GM19023 (cell line): Measurements from ENCODE around the gene IQCK.

Experiments used
- ATAC-seq: cut with Tn5 transposase; IDR thresholded peaks from one replicate; pipeline ENCODE4 v1.9.1; 2021; ENCODE audit warnings: mild to moderate bottlenecking, moderate library complexity; ENCODE audit not compliant: unreplicated experiment

Gene IQCK

DNA sequence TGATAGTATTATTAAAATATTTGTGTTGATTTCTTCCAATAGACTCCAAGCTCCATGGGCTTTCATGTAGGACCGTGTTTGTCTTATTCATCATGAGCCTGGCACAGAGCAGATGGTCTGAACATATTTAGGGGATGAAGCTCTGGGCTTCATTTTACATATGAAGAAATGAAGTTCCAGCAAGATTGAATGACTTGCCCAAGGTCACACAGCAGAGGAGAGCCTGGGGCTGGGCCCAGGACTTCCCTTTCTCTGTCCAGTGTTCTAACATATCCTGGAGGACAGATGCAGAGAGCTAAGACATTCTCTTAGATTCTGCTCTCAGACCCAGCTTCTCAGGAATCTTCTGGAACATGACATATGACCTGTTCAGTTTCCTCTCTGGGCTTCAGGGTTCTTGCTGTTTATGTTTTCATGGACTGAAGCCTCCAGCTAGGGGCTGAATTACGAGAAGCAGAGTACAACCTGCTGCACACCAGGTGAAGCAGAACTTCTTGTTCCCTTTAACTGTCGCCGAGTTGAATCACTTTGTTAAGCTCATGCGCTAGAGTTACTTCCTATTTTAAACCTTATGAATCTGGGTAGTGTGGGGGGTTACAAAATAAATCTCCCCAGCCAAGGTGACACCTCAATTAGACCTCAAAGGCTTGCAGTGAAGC is 113.0 kb downstream of the IQCK start:
- no peak for ATAC-seq

DNA sequence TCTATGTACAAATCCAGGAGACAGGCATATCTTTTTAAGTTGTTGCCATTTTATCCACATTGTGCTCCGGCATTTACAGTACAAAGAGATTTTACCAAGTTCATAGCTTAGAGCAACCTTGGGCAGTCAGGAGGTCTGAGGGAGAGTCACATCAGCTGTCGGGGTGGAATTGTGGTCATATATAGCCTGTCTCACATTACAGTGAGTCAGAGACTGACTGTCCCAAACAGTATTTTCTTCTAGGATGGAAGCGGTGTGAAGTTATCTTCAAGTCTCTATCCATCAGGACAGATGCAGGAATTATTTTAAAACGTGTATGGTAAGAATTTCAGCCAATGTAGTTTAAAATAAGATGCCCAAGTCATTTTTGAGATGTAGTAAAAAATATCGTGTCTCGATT is 113.6 kb downstream of the IQCK start:
- ATAC-seq: no peak

DNA sequence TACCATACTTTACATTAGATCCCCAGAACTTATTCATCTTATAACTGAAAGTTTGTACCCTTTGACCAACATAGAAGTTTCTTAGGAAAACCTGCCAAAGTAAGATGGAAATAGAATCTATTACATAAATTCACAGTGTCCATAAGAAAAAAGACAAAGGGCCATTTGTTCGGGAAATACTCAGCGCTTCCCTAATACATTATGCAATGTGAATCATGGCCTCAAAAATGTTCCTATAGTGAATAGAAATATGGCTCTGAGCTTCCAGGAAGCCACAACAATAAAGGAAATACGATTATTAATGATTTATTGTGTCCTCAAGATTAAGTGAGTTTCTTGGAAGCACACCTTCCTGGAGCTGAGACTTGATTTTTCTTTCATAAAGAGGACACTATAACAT is 115.1 kb downstream of the IQCK start:
- no peak for ATAC-seq

DNA sequence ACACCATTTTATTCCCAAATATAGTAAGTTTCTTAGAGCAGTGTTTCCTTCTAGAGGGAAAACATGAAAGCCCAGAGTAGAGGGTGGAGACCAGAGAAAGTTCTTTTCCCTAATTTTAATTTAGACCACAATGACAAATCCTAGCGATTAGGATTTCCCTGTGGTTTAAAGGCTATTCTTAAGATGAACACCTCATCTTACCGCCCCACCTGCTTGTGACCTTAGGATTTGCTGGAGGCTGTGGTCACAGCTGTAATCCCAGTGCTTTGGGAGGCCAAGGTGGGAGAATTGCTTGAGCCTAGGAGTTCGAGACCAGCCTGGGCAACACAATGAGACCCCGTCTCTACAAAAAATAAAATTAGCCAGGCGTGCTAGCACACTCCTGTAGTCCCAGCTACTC is 115.5 kb downstream of the IQCK start:
- no peak for ATAC-seq

DNA sequence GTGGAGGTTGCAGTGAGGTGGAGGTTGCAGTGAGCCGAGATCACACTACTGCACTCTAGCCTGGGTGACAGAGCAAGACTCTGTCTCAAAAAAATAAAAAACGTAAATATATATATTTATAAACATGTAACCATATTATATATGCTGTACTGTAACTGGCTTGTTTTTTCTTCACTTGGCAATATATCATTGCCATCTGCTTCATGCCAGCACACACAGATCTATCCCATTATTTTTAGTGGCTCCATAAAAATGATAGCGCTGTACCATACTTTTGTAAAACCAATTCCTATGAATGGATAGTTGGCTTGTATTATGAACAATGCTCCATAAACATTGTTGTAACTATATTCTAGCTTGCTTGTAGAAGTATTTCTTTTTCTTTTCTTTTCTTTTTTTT is 117.1 kb downstream of the IQCK start:
- no peak for ATAC-seq

DNA sequence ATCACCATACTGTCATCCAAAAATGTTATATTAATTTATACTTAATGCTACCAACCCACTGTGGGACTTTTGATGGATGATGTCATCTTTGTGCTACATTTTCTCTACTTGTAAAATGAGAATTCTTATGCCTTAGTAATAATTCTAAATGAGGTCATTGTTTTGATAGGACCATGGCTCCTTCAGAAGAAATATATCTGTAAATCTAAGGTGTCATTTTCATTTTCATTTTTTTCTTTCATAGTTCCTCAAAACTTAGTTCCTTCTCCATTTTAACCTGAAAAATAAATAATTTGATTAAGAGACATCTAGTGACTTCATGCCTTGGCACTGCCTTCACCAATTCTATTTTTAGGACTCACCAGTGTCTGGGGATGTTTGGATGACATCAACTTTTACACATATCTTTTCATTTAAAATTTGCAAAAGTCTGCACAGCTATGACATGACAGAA is 117.9 kb downstream of the IQCK start:
- no peak for ATAC-seq

DNA sequence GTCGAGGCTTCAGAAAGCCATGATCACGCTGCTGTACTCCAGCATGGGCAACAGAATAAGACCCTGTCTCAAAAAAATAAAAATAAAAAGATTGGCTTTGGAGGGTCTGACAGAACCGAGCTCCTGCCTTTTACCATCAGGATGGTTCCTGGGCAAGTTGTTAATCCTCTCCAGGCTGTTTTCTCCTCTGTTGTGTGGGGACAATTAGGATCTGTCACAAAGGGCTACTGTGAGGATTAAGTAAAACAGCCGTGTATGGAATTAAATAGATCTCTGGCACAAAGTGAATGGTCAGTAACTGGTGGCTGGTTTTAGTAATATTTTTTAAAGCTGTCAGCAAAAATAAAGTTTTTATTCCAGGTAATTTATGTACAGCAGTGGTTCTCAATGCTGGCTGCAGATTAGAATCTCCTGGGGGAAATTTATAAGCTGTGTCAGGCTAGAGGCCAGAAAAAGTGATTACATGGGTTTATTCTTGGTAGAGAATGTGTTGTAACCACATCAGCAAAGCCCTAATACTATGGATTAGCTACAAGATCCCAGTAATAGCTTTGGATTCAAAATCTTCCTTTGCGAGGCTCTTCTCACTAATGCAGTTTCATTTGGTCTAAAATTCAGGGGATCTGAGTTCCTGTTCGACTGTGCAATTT is 119.4 kb downstream of the IQCK start:
- no peak for ATAC-seq

DNA sequence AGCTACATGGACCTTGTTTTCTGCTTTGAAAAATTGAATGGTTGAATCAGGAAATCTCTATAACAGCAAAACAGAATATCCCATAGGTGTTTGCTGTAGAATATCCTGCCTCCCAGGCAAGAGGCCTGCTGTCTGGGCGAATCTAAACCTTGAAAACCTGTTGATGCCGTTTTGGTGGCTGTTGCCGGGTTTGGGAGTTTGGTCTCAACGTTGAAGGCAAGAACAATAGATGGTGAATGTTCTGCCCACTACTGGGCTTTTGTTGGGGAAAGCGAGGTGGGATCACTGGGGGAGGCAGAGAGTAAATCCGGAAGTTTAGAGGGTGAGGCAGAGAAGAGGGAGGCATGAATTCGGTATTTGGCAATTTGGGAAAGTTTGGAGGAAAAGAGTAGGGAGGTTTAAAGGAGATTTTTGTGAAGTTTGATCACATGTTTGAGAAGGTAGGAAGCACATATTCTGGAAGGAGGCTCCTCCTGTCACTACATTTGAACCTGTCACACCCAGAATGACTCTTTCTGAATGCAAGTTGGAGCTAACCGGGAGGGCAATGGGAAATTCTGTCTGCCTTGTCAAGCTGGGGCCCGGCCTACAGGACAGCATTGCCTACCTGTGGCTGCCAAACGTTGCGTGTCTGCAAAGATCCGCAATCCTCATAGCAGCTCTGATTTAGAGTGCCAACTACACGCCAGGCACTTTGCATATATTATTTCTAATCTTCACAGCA is 120.1 kb downstream of the IQCK start:
- no peak for ATAC-seq

DNA sequence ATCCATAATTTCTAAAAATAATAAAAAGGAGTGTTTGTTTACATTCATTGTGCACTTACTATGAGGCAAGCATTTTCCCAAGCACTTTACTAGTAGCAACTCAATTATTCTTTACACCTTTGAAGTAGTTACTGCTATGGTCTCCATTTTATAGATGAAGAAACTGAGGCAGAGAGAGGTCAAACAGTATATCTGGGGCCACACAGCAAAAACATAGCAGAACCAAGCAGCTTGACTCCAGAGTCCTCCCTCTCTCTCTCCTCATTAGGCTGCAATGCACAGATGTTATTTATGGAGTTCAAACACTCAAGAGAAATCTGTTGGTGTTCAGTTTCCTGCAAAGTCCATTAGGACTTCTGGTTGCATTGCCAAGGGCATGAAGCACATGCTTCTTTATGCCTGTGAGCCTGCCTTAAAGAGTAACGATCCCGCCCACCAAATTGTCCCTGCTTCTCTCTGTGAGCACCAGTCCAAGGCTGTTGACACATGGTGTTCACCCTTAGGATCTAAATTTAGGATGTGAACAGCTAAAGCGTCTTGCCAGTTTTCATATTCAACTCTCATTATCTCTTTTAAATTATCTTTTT is 122.5 kb downstream of the IQCK start:
- ATAC-seq: no peak

DNA sequence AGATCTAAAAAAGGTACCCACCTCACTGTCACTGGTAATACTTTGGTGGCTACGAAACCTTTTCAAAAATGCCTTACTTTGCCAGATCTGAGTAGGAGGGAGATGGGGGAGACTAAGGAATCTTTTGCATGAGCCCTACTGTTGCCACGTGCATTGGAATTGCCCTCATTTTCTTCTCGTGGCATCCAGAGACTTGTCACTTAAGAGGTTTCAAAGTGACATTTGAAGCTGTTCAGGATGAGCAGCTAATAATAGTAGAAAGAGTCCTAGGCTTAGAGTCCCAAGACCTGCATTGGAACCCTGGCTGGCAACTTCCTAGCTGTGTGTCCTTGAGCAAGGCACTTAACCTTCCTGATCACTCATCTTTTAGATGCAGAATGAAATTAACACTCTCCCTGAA is 123.1 kb downstream of the IQCK start:
- ATAC-seq: no peak

DNA sequence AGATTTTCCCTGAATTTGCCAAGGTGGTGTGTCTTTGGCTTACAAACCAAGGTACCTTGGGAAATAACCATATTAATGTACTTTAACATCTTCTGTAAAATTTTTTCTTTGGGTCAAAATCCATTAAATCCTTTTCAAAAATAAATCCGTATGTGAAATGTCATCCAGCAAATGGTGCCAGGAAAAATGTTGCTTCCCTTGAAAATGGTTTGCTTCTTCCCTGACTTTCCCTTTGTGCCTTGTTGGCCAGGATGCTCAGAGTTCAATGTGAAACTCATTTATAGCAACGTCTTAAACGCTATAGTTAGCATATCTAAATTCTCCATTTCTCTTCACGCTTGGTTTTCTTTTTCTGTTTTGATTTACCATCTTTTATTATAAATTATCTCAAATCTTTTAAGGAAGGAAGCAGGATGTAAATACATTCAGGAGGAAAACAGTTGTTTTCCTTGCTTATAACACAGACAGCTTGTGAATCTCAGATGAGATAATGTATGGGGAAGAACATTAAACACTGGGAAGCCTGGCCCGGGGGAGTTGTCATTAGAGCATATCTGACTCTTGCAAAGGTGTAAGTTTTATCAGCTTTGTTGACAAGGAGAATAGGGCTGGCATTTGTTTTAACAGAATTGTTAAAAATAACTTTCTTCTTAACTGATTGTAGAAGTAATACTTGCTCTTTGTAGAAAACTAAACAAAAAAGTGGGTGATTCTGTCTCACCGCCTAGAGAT is 124.5 kb downstream of the IQCK start:
- no peak for ATAC-seq

DNA sequence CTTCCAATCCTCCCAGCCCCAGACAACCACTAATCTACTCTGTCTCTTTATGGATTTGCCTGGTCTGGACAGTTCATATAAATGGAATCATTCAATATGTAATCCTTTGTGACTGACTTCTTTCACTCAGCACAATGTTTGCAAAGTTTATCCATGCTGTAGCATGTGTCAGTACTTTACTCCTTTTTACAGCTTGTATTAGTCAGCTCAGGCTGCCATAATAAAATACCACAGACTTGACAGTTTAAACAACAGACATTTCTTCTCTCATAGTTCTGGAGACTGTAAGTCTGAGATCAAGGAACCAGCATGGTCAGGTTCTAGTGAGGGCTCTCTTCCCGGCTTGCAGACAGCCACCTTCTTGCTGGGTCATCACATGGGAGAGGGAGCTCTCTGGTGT is 125.3 kb downstream of the IQCK start:
- no peak for ATAC-seq

DNA sequence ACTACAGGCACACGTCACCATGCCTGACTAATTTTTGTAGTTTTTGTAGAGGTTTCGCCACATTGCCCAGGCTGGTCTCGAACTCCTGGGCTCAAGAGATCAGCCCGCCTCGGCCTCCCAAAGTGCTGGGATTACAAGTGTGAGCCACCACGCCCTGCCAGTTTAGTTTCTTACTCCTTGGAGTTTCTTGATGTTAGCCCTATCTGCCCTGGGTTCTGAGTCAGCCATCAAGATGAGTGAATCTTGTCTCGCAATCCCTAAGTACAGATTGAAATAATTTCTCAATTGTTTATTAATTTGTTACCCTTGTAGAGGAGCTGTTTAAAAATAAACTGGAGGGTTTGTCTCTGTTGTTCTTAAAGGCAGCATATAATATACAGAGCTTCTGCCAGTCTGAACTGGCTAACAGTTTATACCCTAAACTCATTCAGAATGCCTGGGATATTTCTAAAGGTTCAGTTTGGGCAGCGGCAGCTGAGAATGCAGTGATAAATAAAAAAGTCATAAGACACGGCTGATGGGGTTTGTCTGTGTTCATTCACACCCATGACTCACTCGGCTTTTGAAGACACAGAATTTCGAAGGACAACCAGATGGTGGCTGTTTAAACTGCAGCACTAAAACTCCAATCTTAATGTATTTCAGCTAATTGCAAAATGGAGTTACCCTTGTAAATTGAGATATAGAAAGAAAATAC is 127.0 kb downstream of the IQCK start:
- no peak for ATAC-seq

DNA sequence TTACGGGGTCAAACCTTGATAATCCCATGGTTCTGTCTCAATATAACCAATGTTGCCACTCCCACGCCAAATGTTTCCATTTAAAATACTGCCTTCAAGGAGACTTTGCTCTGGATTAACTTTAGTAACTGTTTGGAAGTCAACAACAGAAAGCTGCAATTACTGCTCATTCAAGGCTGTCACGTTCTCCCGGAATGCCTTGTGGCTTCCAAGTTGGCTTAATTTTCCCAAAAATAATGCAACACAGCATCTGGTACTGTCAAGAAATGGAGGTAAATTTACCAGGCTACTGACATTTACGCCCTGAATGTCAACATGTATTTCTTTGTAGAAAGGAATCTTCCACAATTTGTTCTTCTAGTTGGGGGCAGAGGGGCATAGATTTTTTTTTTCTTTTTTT is 128.4 kb downstream of the IQCK start:
- no peak for ATAC-seq

DNA sequence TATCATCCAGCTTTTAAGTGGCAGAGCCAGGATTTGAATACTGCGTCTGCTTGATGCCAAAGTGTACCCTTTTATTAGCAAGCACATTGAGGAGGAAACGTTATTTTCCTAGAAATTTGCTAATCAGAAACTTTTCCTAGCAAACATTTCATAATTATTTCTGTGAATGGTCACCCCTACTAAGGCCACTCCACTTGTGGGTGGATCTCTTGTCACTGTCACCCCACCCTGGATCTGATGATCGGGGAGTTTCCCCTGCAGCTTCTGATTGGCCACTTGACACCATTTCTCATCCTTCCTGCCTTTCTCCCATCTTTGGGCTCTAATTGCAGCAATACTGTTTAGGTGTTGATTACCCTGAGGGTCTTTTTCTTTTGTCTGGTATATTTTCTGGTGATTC is 130.7 kb downstream of the IQCK start:
- ATAC-seq: no peak

DNA sequence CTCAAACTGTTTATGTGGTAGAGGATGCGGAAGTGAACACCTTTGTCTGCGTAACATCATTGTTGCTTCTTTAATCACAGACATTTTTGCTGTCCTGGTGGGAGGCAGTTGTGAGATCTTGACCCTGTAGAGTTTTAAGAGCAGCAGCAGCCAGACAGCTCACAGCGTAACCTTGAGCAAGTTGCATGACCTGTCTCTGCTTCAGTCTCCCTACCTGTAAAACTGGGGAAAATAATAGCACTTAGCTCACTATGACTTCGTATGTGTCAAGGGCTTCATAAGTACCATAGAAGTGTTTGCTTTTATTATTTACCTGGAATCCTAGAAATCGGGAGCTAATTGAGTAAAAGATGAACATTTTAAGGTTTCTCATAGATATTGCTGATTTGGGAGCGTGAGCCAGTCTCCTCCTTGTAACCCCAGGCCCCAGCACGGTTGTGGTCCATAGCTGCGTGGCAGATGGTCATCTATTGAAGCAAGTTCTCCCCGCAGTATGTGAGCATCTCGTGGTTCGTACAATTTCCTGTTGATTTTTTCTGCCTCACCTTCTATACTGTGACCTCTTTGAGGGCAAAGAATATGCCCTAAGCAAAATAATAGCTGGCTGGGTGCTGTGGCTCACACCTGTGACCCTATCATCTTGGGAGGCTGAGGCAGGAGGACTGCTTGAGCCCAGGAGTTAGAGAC is 132.2 kb downstream of the IQCK start:
- ATAC-seq: no peak

DNA sequence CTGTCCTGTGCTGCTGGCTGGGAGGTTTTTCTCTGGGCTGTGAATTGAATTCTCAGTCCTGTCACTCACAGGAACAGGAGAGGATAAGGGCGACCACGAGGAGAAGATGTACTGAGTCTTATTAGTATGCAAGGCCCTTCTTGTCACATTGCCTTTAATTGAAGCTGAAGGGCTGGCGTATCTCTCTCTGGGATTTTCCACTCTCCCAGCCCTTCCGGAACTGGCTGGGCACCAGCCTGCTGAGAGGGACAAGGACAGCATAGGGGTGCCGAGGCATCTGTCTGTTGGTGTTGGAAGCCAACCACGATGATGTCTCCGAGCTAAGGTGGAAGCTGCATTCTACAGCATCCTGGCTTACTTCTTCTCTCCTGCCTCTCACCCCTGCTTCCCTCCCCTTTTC is 133.4 kb downstream of the IQCK start:
- no peak for ATAC-seq

DNA sequence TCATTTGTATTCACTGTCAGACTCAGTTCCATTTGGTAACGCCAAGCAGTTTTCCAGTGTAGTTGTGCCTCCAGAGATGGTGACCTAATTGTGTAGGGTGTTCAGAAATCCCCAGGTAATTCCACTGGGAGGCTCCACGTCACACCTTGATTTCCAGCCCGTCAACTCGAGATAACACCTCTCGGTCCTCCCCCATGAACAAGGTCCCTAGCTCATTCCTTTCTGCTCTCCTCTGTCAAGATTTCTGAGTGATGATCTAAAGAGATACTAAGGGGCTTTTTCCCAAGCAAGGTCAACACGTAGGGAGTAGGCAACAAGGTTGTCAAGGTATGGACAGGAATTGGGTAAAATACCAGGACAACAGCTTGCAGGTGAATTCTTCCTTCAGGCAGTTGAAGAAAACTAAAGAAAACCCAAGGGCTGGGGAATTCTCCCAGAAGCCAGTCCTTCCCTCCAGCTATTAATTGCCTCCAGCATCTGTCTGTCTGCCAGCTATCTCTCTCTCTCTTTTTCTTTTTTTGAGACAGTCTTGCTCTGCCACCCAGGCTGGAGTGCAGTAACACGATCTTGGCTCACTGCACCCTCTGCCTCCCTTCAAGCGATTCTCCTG is 135.2 kb downstream of the IQCK start:
- ATAC-seq: no peak

DNA sequence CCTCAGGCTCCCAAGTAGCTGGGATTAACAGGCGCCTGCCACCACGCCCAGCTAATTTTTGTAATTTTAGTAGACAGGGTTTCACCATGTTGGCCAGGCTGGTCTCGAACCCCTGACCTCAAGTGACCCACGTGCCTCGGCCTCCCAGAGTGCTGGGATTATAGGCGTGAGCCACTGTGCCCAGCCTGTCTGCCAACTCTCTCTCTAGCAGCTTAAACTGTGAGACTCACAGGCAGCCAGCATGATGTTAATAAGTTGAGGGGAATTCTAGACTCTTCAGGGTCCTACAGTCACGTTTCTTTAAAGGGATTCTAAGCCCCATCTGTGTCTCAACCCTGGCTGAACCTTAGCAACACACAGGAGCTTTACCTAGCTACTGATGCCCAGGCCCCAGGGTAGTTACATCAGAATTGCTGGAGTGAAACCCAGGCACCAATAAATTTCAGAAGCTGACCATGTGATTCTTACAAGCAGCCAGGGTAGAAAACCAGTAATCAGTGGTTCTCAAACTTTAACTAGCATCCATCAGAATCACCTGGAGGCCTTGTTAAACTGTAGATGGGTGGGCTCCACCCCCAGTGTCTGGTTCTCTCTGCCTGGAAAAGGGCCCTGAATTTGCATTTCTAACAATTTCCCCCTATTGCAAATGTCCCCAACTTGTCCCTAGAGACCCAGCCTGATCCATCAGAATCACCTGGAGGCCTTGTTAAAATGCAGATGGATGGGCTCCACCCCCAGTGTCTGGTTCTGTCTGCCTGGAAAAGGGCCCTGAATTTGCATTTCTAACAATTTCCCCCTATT is 135.9 kb downstream of the IQCK start:
- no peak for ATAC-seq
